ENCODE results near the gene FBXL3.

DNA sequence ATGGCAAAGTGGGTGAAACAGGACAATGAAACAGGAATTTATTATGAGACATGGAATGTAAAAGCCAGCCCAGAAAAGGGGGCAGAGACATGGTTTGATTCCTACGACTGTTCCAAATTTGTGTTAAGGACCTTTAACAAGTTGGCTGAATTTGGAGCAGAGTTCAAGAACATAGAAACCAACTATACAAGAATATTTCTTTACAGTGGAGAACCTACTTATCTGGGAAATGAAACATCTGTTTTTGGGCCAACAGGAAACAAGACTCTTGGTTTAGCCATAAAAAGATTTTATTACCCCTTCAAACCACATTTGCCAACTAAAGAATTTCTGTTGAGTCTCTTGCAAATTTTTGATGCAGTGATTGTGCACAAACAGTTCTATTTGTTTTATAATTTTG lies 26.5 kb downstream of the FBXL3 start:
- TF ChIP-seq CTCF (IDR thresholded peaks at IDR 0.05) (no peak), RORB (CRISPR knock-in tag; IDR thresholded peaks at IDR 0.05) (no peak), NR1H2 (CRISPR knock-in tag; IDR thresholded peaks at IDR 0.05) (no peak), NR2C2 (CRISPR knock-in tag; IDR thresholded peaks at IDR 0.05) (no peak), TCF7 (CRISPR knock-in tag; IDR thresholded peaks at IDR 0.05; ENCODE audit: low read depth) (no peak), CBFB (CRISPR knock-in tag; IDR thresholded peaks at IDR 0.05; ENCODE audit: low read depth) (no peak), CREB1 (CRISPR knock-in tag; IDR thresholded peaks at IDR 0.05) (no peak), HMGXB4 (CRISPR knock-in tag; IDR thresholded peaks at IDR 0.05) (no peak), ELF4 (CRISPR knock-in tag; IDR thresholded peaks at IDR 0.05; ENCODE audit: low read depth) (no peak), NFATC4 (CRISPR knock-in tag; IDR thresholded peaks at IDR 0.05) (no peak), ATF2 (CRISPR knock-in tag; IDR thresholded peaks at IDR 0.05; ENCODE audit: borderline replicate concordance, low read depth) (no peak)
